Measurements from ENCODE around the gene AKAP6. TPM values are rescaled to one million over a fixed set of nuclear protein-coding genes. Genes with fewer than 3 reads are reported as not detected.

Gene AKAP6
- total and polyA plus RNA-seq, 10 of the 15 experiments (the other 5 are each of a cell fraction or from before 2014, with no cell fraction given) = 0.35 to 5.9 (median 2.2) TPM

GRCh38 chr14:32701475-32701874 lies 372.4 kb downstream of the AKAP6 start:
- Histone ChIP-seq H3K36me3 (ENCODE audit: control insufficient read depth in 2 of 2, insufficient read depth in 2 of 2, low read length in 1 of 2) (no peaks in the 10 kb centered on the region), H3K27me3 (replicated peaks in 1 of 2; ENCODE audit: control insufficient read depth in 2 of 2, insufficient read depth in 2 of 2, low read length in 1 of 2) (no peaks in the 10 kb centered on the region), H3K9me3 (replicated peaks; ENCODE audit: control insufficient read depth, insufficient read depth, low read length) (no peaks in the 10 kb centered on the region), H3K9ac (ENCODE audit: control insufficient read depth, insufficient read depth, low read length) (no peak overlapping the region), H2AFZ (ENCODE audit: control insufficient read depth, low read depth, low read length) (no peak overlapping the region), H4K20me1 (ENCODE audit: control insufficient read depth, insufficient read depth) (no peaks in the 10 kb centered on the region), H3K4me1 (ENCODE audit: control insufficient read depth, insufficient read depth, low read length) (peaks cover 5% of the 10 kb centered on the region), H3K4me3 (no peak overlapping the region), H3K79me2 (ENCODE audit: control insufficient read depth, insufficient read depth, low read length) (no peaks in the 10 kb centered on the region), H3K27ac (ENCODE audit: control insufficient read depth, insufficient read depth) (no peak overlapping the region), H3K4me2 (ENCODE audit: control insufficient read depth, insufficient read depth) (no peak overlapping the region)
- 46% methylated on average over 2 of the region's 2 CpGs for WGBS (ENCODE audit: insufficient coverage, insufficient replicate concordance, low lambda C conversion rate, missing lambda C conversion rate)
- DNase-seq (ENCODE audit: low read depth, low spot score) = no peak
- TF ChIP-seq, protein P1, sequence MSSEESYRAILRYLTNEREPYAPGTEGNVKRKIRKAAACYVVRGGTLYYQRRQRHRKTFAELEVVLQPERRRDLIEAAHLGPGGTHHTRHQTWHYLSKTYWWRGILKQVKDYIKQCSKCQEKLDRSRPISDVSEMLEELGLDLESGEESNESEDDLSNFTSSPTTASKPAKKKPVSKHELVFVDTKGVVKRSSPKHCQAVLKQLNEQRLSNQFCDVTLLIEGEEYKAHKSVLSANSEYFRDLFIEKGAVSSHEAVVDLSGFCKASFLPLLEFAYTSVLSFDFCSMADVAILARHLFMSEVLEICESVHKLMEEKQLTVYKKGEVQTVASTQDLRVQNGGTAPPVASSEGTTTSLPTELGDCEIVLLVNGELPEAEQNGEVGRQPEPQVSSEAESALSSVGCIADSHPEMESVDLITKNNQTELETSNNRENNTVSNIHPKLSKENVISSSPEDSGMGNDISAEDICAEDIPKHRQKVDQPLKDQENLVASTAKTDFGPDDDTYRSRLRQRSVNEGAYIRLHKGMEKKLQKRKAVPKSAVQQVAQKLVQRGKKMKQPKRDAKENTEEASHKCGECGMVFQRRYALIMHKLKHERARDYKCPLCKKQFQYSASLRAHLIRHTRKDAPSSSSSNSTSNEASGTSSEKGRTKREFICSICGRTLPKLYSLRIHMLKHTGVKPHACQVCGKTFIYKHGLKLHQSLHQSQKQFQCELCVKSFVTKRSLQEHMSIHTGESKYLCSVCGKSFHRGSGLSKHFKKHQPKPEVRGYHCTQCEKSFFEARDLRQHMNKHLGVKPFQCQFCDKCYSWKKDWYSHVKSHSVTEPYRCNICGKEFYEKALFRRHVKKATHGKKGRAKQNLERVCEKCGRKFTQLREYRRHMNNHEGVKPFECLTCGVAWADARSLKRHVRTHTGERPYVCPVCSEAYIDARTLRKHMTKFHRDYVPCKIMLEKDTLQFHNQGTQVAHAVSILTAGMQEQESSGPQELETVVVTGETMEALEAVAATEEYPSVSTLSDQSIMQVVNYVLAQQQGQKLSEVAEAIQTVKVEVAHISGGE (CRISPR knock-in tag; IDR thresholded peaks at IDR 0.05) = no peak
- TF ChIP-seq BCLAF1 (IDR thresholded peaks at IDR 0.05) (no peak), ZNF217 (IDR thresholded peaks at IDR 0.05) (no peak), TCF3 (IDR thresholded peaks at IDR 0.05; ENCODE audit: borderline replicate concordance, insufficient read depth, low read depth, low read length) (no peak), NFIC (IDR thresholded peaks at IDR 0.05; ENCODE audit: low read depth, low read length) (no peak), RAD21 (IDR thresholded peaks at IDR 0.05; ENCODE audit: insufficient read depth, low read depth, low read length) (no peak), NR2C1 (IDR thresholded peaks at IDR 0.05) (no peak), MYB (IDR thresholded peaks at IDR 0.05; ENCODE audit: borderline replicate concordance, low read depth, low read length) (no peak), ZNF274 (IDR thresholded peaks at IDR 0.05; ENCODE audit: insufficient read depth, insufficient read length) (no peak), SUZ12 (IDR thresholded peaks at IDR 0.05; ENCODE audit: unreplicated experiment) (no peak), PAX5 (IDR thresholded peaks at IDR 0.05; ENCODE audit: borderline replicate concordance, low read depth, low read length) (no peak)
- TF ChIP-seq, protein P2, sequence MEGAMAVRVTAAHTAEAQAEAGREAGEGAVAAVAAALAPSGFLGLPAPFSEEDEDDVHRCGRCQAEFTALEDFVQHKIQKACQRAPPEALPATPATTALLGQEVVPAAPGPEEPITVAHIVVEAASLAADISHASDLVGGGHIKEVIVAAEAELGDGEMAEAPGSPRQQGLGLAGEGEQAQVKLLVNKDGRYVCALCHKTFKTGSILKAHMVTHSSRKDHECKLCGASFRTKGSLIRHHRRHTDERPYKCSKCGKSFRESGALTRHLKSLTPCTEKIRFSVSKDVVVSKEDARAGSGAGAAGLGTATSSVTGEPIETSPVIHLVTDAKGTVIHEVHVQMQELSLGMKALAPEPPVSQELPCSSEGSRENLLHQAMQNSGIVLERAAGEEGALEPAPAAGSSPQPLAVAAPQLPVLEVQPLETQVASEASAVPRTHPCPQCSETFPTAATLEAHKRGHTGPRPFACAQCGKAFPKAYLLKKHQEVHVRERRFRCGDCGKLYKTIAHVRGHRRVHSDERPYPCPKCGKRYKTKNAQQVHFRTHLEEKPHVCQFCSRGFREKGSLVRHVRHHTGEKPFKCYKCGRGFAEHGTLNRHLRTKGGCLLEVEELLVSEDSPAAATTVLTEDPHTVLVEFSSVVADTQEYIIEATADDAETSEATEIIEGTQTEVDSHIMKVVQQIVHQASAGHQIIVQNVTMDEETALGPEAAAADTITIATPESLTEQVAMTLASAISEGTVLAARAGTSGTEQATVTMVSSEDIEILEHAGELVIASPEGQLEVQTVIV (IDR thresholded peaks at IDR 0.05; ENCODE audit: borderline replicate concordance, partially characterized antibody) = no peak
- BruUV-seq (replicated peaks) = no TSS peak
- POLR2A ChIA-PET = no interaction called here
- CTCF ChIA-PET = interaction anchor here (0.8 to 1.5 kb wide), 2 partner anchors 10 to 126 kb away, joined by 3 read pairs; no protein-coding TSS in a partner anchor
- SMC1A ChIA-PET (ENCODE audit: uncharacterized antibody, unreplicated experiment) = interaction anchor here (1.0 to 1.4 kb wide), 2 partner anchors 10 to 1092 kb away, joined by 4 read pairs; no protein-coding TSS in a partner anchor
- intact Hi-C loops (cut with micrococcal nuclease; ENCODE audit: unreplicated experiment) (no loop called here), in situ Hi-C loops (cut with MboI) (no loop called here)
- ATAC-seq = no peak
- no peak for FAIRE-seq
- RAD21 ChIA-PET (ENCODE audit: unreplicated experiment) = no interaction called here
